Measurements from ENCODE around the gene SAMD1.

DNA sequence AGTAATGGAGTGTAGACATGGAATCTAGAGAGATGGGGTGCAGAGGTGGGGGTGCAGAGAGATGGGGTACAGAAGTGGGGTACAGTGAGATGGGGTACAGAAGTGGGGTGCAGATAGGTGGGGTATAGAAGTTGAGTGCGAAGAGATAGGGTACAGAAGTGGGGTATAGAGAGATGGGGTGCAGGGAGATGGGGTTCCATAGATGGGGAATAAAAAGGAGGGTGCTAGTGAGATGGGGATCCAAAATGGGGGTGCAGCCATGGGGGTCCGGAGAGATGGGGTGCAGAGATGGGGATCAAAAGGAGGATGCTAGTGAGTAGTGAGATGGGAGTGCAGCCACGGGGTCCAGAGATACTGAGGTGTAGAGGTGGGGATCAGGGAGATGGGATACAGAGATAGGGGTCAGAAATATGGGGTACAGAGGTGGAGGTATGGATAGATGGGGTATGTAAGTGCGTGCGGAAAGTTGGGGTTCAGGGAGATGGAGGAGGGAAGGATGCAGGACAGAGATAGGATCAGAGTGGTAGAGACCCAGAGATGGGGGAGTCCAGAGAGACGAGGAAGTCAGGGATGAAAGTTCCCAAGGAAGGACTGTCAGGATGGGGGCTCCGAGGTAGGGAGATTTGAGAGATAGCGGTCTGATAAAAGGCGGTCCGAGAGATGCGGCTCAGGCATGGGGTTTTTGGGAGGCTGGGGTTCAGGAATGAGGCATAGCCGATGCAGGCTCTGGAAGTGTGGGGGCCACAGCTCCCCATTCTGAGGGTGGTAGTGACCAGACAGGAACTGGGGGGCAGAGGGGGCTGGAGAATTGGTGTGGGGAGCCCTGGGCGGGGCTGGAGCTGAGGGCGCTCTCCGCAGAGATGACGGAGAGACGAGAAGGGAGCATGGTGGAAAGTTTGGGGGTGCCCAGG lies 32.1 kb downstream of the SAMD1 start:
- TF ChIP-seq POLR2AphosphoS5 (IDR thresholded peaks at IDR 0.05; ENCODE audit: low read depth) (no peak), JUNB (IDR thresholded peaks at IDR 0.05; ENCODE audit: unreplicated experiment) (no peak), CREB1 (CRISPR knock-in tag; IDR thresholded peaks at IDR 0.05; ENCODE audit: low read depth) (no peak), ZNF331 (CRISPR knock-in tag; IDR thresholded peaks at IDR 0.05; ENCODE audit: low read depth) (no peak)
- TF ChIP-seq, protein P1, sequence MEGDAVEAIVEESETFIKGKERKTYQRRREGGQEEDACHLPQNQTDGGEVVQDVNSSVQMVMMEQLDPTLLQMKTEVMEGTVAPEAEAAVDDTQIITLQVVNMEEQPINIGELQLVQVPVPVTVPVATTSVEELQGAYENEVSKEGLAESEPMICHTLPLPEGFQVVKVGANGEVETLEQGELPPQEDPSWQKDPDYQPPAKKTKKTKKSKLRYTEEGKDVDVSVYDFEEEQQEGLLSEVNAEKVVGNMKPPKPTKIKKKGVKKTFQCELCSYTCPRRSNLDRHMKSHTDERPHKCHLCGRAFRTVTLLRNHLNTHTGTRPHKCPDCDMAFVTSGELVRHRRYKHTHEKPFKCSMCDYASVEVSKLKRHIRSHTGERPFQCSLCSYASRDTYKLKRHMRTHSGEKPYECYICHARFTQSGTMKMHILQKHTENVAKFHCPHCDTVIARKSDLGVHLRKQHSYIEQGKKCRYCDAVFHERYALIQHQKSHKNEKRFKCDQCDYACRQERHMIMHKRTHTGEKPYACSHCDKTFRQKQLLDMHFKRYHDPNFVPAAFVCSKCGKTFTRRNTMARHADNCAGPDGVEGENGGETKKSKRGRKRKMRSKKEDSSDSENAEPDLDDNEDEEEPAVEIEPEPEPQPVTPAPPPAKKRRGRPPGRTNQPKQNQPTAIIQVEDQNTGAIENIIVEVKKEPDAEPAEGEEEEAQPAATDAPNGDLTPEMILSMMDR (conservative IDR thresholded peaks at IDR 0.05; ENCODE audit: low read depth in 2 of 2): no peak
- TF ChIP-seq, protein P2, sequence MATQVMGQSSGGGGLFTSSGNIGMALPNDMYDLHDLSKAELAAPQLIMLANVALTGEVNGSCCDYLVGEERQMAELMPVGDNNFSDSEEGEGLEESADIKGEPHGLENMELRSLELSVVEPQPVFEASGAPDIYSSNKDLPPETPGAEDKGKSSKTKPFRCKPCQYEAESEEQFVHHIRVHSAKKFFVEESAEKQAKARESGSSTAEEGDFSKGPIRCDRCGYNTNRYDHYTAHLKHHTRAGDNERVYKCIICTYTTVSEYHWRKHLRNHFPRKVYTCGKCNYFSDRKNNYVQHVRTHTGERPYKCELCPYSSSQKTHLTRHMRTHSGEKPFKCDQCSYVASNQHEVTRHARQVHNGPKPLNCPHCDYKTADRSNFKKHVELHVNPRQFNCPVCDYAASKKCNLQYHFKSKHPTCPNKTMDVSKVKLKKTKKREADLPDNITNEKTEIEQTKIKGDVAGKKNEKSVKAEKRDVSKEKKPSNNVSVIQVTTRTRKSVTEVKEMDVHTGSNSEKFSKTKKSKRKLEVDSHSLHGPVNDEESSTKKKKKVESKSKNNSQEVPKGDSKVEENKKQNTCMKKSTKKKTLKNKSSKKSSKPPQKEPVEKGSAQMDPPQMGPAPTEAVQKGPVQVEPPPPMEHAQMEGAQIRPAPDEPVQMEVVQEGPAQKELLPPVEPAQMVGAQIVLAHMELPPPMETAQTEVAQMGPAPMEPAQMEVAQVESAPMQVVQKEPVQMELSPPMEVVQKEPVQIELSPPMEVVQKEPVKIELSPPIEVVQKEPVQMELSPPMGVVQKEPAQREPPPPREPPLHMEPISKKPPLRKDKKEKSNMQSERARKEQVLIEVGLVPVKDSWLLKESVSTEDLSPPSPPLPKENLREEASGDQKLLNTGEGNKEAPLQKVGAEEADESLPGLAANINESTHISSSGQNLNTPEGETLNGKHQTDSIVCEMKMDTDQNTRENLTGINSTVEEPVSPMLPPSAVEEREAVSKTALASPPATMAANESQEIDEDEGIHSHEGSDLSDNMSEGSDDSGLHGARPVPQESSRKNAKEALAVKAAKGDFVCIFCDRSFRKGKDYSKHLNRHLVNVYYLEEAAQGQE (IDR thresholded peaks at IDR 0.05; ENCODE audit: unreplicated experiment): no peak
- TF ChIP-seq, protein P3, sequence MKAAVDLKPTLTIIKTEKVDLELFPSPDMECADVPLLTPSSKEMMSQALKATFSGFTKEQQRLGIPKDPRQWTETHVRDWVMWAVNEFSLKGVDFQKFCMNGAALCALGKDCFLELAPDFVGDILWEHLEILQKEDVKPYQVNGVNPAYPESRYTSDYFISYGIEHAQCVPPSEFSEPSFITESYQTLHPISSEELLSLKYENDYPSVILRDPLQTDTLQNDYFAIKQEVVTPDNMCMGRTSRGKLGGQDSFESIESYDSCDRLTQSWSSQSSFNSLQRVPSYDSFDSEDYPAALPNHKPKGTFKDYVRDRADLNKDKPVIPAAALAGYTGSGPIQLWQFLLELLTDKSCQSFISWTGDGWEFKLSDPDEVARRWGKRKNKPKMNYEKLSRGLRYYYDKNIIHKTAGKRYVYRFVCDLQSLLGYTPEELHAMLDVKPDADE (IDR thresholded peaks at IDR 0.05): no peak
